Measurements from ENCODE around the gene PSMA1.

GRCh38 chr11:14552089-14552488 is 31.9 kb upstream of the PSMA1 start:
- TF ChIP-seq CTCF (conservative IDR thresholded peaks at IDR 0.05) (no peak), EZH2 (IDR thresholded peaks at IDR 0.05; ENCODE audit: low read depth) (no peak)

Data from PC-9 (cell line).